Brain microvascular endothelial cell (primary cell): ENCODE data around the gene HIVEP2.

Source experiments
- DNase-seq: peaks from one replicate; pipeline ENCODE4 v3.0.0-alpha.2; 2020
- H3K27ac ChIP-seq: fragments of 250-450 bp; sonication (Bioruptor Pico); 2 replicates; pipeline ENCODE4 v1.5.1; 2020; ENCODE audit warnings: mild to moderate bottlenecking, moderate library complexity
- H3K27me3 ChIP-seq: fragments of 250-450 bp; sonication (Bioruptor Pico); replicated peaks from 2 replicates; pipeline ENCODE4 v1.5.1; 2020; ENCODE audit warnings: mild to moderate bottlenecking
- H3K36me3 ChIP-seq: fragments of 250-450 bp; sonication (Bioruptor Pico); replicated peaks from 2 replicates; pipeline ENCODE4 v1.5.1; 2020; ENCODE audit warnings: mild to moderate bottlenecking
- H3K4me3 ChIP-seq: 2 replicates; pipeline ENCODE4 v1.5.1; 2011; ENCODE audit warnings: low read depth, mild to moderate bottlenecking, control low read depth, low read length, moderate library complexity
- in situ Hi-C: cut with HindIII; loops from 2 replicates; pipeline ENCODE4 v1.10.0; 2017; ENCODE audit warnings: low sequenced_read_pairs, low pct_ligation_motif_present
- TF ChIP-seq, protein P1 (sequence below): IDR thresholded peaks from 2 replicates; pipeline ENCODE4 v1.5.1; 2011; ENCODE audit warnings: low read depth, mild to moderate bottlenecking, moderate library complexity, low read length, control low read depth, inconsistent platforms; ENCODE audit errors: missing control alignments

Gene HIVEP2

GRCh38 chr6:142942805-142943227 is 2.2 kb downstream of the HIVEP2 start:
- TF ChIP-seq, protein P1, sequence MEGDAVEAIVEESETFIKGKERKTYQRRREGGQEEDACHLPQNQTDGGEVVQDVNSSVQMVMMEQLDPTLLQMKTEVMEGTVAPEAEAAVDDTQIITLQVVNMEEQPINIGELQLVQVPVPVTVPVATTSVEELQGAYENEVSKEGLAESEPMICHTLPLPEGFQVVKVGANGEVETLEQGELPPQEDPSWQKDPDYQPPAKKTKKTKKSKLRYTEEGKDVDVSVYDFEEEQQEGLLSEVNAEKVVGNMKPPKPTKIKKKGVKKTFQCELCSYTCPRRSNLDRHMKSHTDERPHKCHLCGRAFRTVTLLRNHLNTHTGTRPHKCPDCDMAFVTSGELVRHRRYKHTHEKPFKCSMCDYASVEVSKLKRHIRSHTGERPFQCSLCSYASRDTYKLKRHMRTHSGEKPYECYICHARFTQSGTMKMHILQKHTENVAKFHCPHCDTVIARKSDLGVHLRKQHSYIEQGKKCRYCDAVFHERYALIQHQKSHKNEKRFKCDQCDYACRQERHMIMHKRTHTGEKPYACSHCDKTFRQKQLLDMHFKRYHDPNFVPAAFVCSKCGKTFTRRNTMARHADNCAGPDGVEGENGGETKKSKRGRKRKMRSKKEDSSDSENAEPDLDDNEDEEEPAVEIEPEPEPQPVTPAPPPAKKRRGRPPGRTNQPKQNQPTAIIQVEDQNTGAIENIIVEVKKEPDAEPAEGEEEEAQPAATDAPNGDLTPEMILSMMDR: peak; percentile 8
- no peaks in the 10 kb centered on the region for H3K36me3 ChIP-seq
- H3K4me3 ChIP-seq: no peak overlapping the region
- DNase-seq: no peak
- in situ Hi-C loops: loop anchor here (10.0 kb wide), 1 partner anchor 248 kb away; no protein-coding TSS in a partner anchor
- H3K27me3 ChIP-seq: no peaks in the 10 kb centered on the region
- H3K27ac ChIP-seq: peak overlapping the region; percentile 99

- TF ChIP-seq, protein P1: no peak
- DNase-seq: no peak
- in situ Hi-C loops: loop anchor here (10.0 kb wide), 1 partner anchor 247 kb away; no protein-coding TSS in a partner anchor
- Histone ChIP-seq H3K36me3 (no peaks in the 10 kb centered on the region), H3K27ac (peak overlapping the region; percentile 99), H3K4me3 (no peak overlapping the region), H3K27me3 (no peaks in the 10 kb centered on the region)
Measured at GRCh38 chr6:142942238-142942637, 2.7 kb downstream of the HIVEP2 start.

GRCh38 chr6:142941018-142941417 is 4.0 kb downstream of the HIVEP2 start:
- in situ Hi-C loops: loop anchor here (10.0 kb wide), 1 partner anchor 246 kb away; no protein-coding TSS in a partner anchor
- no peak overlapping the region for H3K4me3 ChIP-seq
- no peaks in the 10 kb centered on the region for H3K36me3 ChIP-seq
- DNase-seq: no peak
- peak overlapping the region; percentile 80 for H3K27ac ChIP-seq
- no peaks in the 10 kb centered on the region for H3K27me3 ChIP-seq
- TF ChIP-seq, protein P1: no peak

DNA sequence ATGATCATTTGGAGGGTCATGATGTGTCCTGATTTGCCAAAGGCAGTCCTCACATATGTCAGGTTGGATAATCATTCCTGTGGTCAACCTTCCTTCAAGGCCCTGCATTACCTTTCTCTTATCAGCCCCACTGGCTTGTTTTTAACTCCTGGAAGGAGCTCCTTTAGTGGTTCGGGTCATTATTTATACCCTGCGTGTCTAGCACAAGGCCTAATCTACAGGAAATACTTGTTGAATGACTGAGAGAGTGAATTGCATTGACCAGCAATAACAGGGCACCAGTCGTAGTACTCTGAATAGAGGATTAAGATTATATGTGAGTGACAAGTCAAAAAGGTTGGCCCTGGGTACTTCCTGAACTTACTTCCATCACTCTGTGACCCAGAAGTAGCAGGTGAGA is 4.5 kb downstream of the HIVEP2 start:
- TF ChIP-seq, protein P1: no peak
- peak; percentile 74 for DNase-seq
- peak overlapping the region; percentile 80 for H3K27ac ChIP-seq
- in situ Hi-C loops: loop anchor here (10.0 kb wide), 1 partner anchor 246 kb away; no protein-coding TSS in a partner anchor
- no peaks in the 10 kb centered on the region for H3K27me3 ChIP-seq
- no peak overlapping the region for H3K4me3 ChIP-seq
- no peaks in the 10 kb centered on the region for H3K36me3 ChIP-seq

DNA sequence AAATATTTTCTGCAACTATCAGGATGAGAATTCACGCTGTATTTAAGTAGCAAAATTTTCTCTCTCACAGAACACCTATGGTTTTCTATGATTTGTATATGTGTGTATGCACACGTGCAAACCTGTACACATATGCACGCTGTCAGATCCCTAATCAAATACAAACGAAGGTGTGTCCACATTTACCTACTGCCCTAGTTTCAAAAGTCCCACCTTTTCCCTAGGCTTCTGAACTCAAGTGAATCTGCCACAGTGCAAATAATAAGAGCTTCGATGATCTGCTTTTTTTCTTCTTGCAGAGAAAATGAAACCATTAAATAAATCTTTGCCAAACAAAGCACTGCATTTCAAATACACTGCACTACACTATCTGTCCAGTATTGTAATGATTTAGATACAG is 6.5 kb downstream of the HIVEP2 start:
- Histone ChIP-seq H3K27ac (no peak overlapping the region), H3K36me3 (no peaks in the 10 kb centered on the region), H3K27me3 (no peaks in the 10 kb centered on the region), H3K4me3 (no peak overlapping the region)
- DNase-seq: no peak
- in situ Hi-C loops: no loop called here
- TF ChIP-seq, protein P1: no peak

GRCh38 chr6:142937986-142938385 is 7.0 kb downstream of the HIVEP2 start:
- TF ChIP-seq, protein P1: no peak
- Histone ChIP-seq H3K36me3 (no peaks in the 10 kb centered on the region), H3K27me3 (no peaks in the 10 kb centered on the region), H3K27ac (no peak overlapping the region), H3K4me3 (no peak overlapping the region)
- in situ Hi-C loops: no loop called here
- no peak for DNase-seq
